Stimulated activated CD4-positive, alpha-beta T cell treated with anti-CD3 and anti-CD28 coated beads, TNF-alpha, amount 100 ng/mL, for 1 hour (primary cell): ENCODE results near the gene PGAP3.

Experiments
- DNase-seq, 3 donors: peaks; one replicate each; pipeline ENCODE4 v3.0.0-alpha.2; 2020; ENCODE audit warnings: low read depth in 3 of 3, low spot score in 1 of 3

The PGAP3 gene

DNA sequence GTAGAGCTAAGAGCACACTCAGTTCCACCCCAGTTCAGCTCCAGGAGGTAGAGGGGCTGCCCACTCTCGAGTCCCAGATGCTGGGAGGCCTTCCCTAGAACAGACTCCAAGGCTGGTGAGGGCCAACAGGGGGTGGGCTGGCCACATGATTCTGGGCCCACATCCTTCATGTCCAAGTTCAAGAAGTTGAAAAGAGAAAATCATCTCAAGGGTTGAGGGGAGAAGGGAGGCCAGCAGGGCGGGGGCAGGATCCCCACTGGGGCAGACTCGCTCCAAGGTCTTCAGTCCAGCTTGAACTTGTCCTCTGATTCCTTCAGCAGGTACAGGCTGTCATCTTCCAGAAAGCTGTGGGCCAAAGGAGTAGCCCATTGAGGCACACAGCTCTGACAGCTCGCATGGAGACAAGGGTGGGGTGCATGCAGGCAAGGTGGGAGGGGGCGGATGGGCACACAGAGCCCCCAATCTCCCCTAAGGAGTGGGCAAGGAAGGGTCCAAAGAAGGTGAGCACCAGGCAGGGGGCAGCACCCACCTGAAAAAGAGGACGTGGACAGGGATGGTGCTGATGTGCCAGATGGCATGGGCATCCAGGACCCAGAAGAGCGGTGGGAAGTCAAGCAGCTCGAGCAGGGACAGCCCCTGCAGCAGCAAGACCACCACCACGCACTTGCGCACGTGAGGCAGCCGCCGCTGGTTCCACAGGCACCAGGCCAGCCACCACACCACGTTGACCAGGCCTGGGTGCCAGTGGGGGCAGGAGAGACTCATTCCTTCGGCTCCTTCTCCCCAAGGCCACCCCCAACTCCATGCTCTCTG is 15.1 kb downstream of the PGAP3 start:
- DNase-seq = no peak

DNA sequence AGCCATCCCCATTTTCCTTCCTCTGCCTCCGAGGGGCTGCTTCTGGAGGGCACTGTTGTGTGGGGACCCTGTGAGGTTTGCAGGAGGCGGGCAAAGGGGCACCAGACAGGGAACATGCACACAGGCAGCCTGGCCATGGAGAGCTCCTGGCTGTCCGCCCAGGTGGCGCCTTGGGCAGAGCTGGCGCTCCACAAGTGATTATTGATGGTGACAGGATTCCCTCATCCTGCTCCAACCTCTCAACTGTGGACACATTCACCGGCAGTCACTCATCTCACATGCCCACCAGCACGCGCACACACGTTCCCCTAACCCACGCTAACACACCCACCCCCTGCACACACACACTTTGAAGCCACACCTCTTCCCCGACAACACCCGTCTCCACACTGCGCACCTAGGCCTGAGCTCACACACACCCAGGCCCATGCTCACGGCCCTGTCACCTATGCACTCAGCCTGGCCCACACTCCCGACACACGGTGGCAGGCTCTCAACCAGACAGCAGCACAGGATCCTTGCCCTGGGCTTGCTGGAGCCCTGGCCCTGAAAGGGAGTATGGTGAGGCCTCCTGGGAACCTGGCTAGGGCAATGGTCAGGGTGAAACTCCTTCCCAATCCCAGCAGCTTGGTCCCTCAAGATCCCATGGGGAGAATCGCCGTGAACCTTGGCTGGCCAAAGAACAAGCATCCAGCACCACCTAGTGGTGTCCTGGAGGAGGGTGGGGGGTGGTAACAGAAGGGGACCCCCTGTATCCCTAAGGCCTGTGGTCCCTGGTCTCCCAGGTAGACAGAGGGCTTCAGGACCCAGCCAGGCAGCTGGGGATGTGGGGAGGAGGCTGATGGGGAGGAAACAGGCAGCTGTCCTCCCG is 16.0 kb downstream of the PGAP3 start:
- DNase-seq = no peak

DNA sequence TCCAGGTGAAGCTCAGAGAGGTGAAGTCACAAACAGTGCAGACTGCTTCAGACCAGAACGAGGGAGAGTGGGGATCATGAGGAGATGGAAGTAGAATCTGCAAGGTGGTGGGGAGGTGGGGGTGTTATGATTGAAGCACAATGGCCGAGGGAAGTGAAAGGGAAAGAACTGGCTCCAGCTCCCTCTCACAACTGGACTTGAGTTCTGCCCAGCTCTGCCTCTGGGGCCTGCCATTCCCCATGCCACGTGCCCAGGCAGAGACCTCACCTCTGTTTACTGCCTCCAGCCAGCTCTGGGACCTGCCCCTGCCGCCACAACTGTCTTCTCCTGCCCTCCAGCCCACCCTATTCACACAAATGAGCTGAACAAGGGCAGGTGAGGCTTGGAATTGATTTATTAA is 17.1 kb downstream of the PGAP3 start:
- DNase-seq = no peak

DNA sequence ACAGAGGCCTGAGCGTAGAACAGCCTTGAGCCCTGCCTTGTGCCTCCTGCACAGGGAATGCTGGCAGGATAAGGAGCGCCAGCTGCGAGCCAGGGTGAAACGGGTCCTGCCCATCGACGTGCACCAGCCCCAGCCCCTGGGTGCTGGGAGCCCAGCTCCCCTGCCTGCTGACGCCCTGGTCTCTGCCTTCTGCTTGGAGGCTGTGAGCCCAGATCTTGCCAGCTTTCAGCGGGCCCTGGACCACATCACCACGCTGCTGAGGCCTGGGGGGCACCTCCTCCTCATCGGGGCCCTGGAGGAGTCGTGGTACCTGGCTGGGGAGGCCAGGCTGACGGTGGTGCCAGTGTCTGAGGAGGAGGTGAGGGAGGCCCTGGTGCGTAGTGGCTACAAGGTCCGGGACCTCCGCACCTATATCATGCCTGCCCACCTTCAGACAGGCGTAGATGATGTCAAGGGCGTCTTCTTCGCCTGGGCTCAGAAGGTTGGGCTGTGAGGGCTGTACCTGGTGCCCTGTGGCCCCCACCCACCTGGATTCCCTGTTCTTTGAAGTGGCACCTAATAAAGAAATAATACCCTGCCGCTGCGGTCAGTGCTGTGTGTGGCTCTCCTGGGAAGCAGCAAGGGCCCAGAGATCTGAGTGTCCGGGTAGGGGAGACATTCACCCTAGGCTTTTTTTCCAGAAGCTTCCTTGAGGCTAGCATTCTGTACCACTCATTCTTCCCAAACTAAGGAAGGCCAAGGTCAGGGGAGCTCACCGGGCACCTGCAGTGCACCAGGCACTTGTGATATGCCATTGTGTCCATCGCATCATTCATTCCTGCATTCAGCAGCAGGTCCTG is 17.7 kb downstream of the PGAP3 start:
- no peak for DNase-seq

DNA sequence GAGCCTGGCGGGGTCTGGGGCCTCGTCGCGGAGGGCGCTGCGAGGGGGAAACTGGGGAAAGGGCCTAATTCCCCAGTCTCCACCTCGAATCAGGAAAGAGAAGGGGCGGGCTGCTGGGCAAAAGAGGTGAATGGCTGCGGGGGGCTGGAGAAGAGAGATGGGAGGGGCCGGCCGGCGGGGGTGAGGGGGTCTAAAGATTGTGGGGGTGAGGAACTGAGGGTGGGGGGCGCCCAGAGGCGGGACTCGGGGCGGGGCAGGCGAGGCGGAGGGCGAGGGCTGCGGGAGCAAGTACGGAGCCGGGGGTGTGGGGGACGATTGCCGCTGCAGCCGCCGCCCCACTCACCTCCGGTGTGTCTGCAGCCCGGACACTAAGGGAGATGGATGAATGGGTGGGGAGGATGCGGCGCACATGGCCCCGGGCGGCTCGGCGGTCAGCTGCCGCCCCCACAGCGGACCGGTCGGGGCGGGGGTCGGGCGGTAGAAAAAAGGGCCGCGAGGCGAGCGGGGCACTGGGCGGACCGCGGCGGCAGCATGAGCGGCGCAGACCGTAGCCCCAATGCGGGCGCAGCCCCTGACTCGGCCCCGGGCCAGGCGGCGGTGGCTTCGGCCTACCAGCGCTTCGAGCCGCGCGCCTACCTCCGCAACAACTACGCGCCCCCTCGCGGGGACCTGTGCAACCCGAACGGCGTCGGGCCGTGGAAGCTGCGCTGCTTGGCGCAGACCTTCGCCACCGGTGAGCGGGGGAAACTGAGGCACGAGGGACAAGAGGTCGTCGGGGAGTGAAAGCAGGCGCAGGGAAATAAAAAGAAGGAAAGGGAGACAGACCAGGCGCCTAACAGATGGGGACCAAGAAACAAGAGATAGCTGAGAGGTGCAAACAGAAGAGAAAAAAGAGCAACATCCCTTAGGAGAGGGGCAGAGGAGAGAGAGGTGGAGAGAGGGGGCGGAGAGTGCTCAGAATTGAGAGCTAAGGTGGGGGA is 19.6 kb downstream of the PGAP3 start, which contains the start of gene PNMT:
TSS of gene PNMT (plus strand) at position 509 of the 980 bp plus-strand sequence. CDS start at position 532, 23 bp downstream.
- DNase-seq = peak; percentile 15 to 66 (median 38)

DNA sequence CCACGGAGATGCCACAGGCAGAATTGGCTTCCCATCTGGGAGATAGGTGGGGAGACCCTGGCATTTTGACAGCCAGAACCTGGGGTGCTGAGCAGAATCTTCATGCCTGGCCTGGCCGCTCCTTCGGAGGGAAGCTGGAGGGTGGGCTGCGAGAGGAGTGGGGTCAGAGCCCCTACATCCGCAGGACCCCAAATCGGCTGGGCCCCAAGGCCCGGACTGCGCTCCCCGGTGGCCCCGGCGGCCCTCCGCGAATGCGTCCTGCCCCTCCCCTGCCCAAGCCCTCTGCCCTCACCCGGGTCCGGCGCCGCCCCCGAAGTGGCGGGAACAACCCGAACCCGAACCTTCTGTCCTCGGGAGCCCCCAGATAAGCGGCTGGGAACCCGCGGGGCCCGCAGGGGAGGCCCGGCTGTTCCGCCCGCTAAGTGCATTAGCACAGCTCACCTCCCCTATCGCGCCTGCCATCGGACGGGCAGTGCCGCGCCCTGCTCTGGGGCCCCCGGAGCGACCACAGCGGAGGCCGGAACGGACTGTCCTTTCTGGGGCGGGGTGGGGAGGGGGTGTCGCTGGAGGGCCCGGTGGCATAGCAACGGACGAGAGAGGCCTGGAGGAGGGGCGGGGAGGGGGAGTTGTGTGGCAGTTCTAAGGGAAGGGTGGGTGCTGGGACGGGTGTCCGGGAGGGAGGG is 20.5 kb downstream of the PGAP3 start:
- no peak for DNase-seq

DNA sequence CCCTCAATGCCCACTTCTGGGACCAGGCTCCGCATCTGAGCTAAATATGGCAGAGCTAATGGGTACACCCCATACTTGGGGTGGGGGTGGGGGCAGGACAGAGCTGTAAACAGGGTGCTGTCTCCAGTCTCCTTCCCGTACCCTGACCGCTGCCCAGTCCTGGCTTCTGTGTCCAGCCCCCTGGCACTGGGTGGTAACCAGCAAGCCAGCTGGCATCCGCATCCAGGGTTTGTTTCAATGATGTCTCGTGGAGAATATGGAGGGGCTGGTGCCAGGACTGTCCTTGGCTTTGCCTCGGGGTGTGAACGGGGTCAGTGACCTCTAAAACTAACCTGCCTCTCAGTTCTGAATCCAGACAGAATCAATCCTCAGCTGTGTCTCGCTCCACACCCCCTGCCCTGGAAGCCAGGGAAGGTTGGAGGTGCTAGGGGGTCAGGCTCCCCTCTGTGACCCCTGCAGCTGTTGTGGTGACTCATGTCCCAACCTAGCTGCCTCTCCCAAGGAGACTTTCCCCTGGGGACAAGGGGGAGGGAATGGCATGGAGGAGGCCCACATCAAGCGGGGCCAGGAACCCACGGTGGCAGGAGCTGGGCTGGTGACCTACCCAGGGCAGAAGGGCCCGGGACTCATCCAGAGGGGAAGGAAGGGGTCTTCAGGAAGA is 21.1 kb downstream of the PGAP3 start:
- DNase-seq = no peak

DNA sequence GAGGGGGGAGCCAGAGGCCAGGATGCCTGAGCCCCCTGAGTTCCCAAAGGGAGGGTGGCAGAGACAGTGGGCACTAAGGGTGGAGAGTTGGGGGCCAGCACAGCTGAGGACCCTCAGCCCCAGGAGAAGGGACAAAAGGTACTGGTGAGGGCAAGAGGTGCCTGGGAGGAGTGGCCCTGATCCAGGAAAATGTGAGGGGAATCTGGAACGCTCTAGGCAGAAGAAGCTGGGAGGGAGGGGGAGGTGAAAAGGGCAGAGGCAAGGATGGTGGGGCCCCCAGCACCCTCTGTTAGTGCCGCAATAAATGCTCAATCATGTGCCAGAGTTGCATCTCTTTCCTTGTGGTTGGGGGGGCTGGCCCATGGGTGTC is 21.6 kb downstream of the PGAP3 start:
- no peak for DNase-seq

DNA sequence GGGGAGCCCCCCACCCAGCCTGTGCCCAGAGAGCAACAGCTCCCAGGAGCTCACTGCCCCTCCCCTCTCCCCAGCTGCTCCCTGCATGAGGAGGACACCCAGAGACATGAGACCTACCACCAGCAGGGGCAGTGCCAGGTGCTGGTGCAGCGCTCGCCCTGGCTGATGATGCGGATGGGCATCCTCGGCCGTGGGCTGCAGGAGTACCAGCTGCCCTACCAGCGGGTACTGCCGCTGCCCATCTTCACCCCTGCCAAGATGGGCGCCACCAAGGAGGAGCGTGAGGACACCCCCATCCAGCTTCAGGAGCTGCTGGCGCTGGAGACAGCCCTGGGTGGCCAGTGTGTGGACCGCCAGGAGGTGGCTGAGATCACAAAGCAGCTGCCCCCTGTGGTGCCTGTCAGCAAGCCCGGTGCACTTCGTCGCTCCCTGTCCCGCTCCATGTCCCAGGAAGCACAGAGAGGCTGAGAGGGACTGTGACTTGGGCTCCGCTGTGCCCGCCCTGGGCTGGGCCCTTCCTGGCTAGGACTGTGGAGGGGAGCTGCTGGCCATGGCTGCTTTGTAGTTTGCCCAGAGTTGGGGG is 22.1 kb downstream of the PGAP3 start:
- DNase-seq = no peak

DNA sequence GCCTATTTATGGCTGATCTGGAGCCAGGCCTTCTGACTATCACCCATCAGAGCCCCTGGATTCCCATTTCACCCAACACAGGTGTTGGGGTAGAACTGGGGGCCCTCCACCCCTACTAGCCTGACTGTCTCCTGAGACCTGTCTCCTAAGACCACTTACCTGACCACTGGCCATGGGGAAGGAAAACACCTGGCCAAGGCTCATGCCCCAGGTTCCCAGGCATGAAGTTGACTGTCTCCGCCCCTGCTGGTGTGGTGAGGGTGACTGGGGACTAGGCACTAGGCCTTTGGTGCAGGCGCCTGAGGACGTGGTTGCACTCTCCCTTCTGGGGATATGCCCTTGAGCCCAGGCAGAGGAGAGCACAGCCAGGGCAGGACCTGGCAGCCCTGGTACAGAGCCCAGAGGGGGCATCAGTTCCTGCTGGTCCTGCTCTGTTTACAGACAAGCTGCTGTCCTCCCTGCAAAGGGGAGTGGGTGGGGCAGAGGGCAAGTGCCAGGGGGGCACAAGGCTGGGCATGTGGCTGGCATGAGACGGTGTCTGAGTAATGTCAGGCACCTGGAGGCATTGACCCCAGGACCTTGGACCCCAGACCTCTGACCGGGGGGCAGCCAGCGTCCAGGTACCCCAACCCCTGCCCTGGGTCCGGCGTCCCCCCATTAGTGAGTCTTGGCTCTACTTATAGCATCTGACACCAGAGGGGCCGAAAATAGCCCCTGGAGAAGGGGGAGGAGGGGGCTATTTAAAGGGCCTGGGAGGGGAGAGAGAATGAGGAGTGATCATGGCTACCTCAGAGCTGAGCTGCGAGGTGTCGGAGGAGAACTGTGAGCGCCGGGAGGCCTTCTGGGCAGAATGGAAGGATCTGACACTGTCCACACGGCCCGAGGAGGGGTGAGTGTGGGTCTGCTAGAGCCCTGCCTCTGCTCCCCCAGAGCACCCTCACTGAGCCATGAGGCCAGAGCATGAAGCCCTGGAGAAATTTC is 23.0 kb downstream of the PGAP3 start, which contains the start of gene TCAP:
TSS of gene TCAP (plus strand) at position 769 of the 981 bp plus-strand sequence. CDS start at position 780, 11 bp downstream.
- no peak for DNase-seq

DNA sequence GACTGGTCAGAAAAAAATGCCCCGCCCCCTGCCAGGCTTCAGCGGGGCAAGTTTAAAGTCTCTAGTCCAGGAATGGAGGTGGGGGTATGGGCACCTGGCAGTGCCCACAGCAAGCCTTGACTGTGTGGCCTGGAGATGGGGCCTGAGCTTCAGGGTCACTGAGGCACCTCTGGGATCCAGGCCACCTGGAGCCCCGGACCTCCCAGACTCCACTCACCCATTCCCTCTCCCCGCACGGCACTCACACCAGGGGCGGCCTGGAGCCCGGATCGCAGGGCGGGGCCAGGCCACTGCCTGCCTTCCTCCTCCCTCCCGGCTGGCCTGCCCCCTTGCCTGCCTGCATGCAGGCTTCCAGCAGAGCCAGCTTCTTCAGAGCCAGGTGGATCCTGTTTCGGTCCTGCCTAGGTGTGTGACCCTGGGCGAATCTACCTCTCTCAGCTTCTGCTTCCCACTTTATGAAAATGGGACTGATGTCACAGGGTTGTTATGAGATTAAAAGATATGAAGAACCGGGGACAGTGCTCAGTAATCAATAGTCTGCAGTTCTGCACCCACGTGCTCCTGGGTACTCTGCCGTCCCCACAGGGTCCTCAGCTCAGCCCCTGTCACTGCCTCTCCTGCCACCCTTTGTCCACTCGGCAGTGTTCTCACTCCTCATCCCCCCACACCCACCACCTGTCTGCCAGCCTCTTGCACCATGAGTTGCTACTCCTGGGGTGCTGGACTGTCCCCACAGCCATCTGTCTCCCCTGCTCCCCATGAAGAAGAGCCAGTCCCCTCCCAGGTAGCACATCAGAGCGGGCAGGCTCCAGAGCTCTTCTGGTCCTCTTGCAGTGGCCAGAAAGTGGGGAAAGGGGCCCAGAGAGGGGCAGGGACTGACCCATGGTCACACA is 23.9 kb downstream of the PGAP3 start:
- DNase-seq = no peak

DNA sequence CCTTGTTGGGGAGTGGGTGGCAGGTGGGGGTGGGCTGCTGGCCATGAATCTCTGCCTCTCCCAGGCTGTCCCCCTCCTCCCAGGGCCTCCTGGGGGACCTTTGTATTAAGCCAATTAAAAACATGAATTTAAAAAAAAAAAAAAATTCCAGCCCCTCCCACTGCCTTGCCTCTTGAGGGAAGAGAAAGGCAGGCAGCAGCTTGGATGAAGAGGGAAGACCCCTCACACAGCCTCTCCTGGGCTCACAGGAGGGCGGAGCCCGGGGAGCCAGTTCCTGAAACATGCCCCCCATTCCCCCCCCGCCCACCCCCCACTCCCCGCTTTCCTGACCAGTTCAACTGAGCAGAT is 24.5 kb downstream of the PGAP3 start:
- no peak for DNase-seq

DNA sequence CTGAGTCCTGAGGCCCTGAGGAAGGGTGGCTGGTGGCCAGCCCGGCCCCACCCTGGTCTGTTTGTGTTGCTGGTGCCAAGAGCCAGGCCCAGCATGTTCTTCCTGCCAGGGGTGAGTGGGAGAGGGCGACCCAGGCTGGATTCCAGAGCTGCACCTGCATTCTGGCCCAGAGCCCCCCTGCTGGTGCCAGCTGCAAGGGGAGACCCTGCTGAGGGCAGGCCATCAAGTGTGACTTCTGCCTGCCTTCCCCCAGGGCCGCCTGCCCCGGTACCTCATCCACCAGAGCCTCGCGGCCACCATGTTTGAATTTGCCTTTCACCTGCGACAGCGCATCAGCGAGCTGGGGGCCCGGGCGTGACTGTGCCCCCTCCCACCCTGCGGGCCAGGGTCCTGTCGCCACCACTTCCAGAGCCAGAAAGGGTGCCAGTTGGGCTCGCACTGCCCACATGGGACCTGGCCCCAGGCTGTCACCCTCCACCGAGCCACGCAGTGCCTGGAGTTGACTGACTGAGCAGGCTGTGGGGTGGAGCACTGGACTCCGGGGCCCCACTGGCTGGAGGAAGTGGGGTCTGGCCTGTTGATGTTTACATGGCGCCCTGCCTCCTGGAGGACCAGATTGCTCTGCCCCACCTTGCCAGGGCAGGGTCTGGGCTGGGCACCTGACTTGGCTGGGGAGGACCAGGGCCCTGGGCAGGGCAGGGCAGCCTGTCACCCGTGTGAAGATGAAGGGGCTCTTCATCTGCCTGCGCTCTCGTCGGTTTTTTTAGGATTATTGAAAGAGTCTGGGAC is 25.1 kb downstream of the PGAP3 start:
- DNase-seq = no peak

DNA sequence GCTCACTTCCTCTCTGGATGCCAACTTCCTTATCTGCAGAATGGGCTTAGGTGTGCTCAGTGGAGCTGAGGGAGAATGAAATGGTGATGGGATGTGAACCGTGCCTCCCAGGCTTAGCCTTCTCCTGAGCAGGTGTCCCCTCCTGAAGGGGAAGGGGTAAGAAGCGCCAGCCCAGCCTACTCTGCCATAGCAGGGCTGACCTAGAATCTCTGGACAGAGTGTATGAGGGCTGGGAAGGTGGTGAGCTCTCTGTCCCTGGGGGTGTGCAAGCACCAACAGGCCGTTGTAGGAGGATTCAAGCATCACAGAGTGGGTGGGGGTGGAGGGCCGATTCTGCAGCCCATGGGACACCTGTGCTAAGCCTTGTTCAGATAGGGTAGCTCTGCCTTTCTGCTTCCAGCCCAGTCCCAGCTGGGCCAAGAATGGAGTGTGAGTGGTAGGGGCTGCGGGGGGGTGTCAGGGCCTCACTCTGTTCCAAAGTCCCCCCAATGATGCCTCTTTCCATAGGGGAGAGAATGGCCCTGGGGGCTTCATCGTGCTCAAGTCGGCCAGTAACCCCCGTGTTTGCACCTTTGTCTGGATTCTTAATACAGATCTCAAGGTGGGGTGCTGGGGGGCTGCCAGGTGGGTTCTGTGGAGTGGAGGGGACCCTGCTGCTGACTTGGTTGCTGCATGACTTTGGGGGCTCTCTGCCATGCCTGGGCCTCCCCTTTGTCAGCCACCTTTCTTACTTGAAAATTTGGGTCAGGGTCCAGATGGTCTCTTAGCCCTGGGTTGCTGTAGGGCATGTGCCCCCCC is 25.9 kb downstream of the PGAP3 start:
- no peak for DNase-seq
